Subcutaneous adipose tissue (tissue), 4 donors: ENCODE measurements around the gene DSCAML1. TPM values are rescaled to one million over a fixed set of nuclear protein-coding genes. Genes with fewer than 3 reads are reported as not detected.

Experiments used
- total RNA-seq, 4 donors: library from RNA; depleted of rRNA; stranded (reverse); fragments of >200 nt; gene quantifications; one replicate each; pipeline ENCODE4 v1.1.0, GENCODE V29; 2016
- TF ChIP-seq, protein P1 (sequence below): fragments of 450-650 bp; IDR thresholded peaks from one replicate; pipeline ENCODE4 v1.5.1; 2016; ENCODE audit warnings: low read depth, mild to moderate bottlenecking, control low read depth, antibody characterized with exemption, moderate library complexity

DSCAML1 gene
- total RNA-seq, 4 donors from 2014 or later, result 0.22 to 0.82 (median 0.75) TPM; not detected in 1

DNA sequence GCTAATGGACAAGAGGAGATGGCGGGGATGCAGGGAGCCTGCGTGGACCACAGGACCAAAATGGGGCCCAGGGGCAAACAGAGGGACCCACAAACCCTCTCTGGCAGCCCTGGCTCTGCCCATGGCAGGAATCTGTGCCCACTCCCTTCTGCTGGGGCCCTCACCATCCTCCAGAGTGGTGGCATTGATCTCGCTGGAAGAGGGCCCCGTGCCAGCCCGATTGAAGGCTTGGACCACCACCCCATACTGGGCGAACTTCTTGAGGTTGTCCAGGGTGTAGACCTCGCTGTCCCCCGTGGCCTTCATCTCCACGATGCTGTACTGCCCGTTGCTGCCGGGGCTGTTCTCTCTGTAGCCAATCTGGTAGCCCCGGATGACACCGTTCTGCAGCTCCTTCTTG is 332.2 kb downstream of the DSCAML1 start:
- TF ChIP-seq, protein P1, sequence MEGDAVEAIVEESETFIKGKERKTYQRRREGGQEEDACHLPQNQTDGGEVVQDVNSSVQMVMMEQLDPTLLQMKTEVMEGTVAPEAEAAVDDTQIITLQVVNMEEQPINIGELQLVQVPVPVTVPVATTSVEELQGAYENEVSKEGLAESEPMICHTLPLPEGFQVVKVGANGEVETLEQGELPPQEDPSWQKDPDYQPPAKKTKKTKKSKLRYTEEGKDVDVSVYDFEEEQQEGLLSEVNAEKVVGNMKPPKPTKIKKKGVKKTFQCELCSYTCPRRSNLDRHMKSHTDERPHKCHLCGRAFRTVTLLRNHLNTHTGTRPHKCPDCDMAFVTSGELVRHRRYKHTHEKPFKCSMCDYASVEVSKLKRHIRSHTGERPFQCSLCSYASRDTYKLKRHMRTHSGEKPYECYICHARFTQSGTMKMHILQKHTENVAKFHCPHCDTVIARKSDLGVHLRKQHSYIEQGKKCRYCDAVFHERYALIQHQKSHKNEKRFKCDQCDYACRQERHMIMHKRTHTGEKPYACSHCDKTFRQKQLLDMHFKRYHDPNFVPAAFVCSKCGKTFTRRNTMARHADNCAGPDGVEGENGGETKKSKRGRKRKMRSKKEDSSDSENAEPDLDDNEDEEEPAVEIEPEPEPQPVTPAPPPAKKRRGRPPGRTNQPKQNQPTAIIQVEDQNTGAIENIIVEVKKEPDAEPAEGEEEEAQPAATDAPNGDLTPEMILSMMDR, result no peak

DNA sequence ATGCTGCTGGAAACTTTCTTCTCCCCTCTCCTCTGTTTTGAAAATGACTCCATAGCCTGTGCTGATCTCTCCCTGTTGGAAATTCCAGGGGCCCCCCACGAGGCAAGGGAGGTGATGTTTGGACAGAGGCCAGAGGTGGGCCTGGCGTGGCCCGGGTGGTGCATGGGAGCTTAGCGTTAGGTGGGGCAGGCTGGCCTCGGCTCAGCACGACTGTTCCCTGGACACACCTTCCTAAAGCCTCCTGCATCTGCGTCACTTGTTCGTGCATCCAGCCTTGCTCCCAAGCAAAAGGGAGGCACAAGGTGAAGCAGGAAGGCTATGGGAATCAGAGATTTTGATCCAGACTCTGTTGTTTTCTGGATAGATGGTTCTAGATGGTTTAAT is 334.2 kb downstream of the DSCAML1 start:
- TF ChIP-seq, protein P1, result no peak

DNA sequence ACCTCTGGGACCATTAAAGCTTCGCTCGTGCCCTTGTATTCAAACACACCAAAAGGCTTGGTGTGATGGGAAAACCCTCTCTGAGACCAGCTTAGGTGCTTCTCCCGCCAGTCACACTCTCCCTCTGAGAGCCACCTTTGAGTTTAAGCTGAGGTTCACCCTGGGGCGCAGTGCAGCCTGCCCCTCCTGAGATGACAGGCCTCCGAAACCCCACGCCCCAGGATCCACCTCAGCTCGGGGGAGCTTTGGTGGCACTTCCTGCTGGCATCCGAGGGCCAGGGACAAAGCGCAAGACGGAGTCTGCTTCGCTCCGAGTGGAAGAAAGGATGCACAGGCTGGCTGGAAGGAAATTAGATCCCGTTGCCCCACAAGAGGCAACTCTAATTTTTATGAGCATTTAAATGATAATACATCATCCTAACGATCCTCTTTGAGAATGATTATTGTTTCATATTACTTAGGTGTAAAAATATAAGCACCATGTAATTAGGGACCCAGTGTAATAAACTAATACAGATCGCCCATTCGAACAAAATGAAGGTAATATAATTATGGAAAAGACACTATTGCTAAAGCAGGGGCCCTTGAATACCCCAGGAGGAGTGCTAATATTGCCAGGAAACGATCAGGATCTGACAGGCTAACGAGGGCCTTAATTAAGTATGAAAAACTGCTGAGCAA is 334.7 kb downstream of the DSCAML1 start:
- TF ChIP-seq, protein P1, result no peak

DNA sequence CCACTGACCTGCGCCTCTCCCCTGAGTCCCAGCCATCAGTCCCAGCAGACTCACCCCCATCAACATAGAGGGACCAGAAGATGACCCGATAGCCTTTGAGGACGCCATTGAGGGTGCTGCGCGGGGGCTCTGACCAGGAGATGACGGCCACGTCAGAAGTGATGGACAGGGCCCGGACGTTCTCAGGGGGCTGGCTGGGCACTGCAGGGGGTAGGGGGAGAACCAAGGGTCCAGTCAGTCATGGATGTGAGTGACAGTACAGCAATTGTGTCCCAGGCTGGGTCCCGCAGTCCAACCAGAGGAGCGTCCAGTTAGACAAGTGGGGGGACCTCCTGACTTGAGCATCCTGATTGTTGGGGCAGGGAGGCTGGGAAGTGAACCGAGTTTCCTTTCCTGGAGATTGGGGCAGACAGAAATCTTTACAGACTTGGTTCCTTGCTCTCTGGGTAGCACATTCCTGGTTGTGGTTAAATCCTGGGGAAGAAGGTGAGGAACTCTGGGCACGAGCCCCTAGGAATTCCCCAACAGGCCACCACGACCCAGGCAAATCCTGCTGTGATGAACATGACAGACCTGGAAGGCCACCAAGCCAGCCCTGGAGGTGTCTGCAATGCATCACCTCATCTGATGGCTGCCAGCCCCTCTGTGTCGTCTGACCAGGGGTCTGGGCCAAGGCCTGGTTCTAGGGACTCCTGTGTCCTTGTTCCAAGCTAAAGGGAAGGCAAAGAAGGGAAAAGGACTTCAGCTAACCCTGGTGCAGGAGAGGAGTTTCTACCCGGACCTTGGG is 335.4 kb downstream of the DSCAML1 start:
- TF ChIP-seq, protein P1, result no peak

DNA sequence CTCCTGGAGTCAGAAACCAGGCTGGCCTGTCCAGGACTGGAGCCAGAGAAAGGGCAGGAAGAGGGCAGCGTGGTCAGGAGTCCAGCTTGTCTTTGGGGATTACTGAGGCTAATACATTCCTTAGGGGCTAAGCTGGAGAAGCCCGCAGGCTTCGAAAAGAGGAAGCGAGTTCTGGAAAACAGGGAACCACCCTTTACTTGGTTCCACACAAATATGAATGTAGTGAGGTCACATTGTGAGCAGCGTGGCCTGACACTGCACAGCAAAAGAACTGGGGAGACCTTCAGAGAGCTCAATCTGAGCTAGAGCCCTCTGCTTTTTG is 337.1 kb downstream of the DSCAML1 start:
- TF ChIP-seq, protein P1, result no peak

DNA sequence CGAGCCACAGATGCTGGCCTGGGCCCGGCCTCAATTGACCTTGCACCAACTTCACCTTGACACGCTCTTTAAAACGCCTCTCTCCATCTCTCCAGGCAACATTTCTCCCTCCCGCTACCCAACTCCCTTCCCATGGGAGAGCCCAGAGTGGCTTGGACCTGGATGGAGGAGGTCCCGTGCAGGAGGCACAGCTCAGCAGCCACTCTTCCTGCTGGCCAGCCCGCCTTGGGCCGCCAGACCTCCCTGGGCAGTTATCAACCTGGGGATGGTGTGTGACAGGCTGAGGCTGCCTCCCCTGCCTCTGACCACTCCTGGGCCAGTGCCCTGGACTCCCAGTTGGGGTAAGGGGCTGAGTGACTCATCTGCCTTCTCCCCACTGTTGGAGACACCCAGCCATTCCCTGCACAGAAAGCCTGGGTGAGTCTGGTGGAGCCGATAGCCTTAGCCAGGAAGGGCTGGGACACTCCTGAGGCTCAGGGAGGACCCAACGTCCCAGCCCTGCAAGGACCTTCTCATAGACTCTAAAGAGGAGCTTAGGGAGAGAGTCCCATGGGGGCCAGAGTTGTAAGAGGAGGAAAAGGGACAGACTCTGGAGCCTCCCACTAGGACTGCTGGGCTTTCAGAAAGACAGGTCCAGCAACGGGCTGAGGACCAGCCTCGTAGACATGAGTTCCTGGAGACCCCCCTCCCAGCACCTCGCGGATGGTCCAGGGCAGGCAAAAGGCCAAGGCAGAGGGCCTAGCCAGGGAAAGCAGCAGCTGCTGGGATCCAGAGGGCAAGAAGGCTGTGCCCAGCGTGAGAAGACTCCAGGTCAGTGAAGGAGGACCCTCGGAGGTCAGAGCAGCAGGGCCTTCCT is 337.7 kb downstream of the DSCAML1 start:
- TF ChIP-seq, protein P1, result no peak
